Measurements from ENCODE around the gene NOTCH2. TPM values are rescaled to one million over a fixed set of nuclear protein-coding genes. Genes with fewer than 3 reads are reported as not detected.

NOTCH2 gene
- total RNA-seq, 1 experiment from 2014 or later = 69.0 TPM

DNA sequence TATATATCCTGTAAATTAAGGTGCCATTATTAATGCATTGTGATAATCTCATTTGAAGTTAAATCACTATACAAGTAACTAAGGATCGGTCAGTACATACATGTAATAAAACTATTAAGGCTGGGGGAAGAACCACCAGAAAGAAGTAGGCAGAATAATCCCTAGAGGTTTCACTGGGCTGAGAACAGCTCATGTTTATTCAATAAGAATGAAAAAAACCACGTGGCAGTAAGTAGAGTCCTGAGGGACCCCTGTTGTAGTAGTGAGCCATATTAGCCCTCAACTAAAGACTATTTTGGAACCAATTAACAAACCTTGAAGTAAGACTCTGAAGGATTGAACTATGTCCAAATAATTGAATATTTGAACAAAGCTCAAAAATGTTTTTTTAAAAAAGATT lies 126.2 kb downstream of the NOTCH2 start:
- DNase-seq (ENCODE audit: low read depth) = no peak

DNA sequence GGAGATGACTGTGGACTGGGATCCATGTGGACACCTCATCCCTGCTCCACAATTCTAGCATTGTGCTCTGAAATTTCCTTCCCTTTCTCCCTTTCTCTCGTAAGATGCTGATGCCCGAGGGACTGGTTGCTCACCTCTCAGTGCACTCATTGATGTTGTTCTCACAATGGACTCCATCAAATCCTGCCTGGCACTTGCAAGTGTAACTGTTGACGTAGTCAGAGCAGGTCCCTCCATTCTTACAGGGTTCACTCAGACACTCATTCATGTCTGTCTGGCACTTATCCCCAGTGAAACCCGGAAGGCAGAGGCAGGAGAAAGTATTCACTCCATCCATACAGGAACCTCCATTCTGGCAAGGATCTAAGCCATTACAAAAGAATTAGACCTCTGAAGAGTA lies 128.1 kb downstream of the NOTCH2 start:
- DNase-seq (ENCODE audit: low read depth) = no peak

DNA sequence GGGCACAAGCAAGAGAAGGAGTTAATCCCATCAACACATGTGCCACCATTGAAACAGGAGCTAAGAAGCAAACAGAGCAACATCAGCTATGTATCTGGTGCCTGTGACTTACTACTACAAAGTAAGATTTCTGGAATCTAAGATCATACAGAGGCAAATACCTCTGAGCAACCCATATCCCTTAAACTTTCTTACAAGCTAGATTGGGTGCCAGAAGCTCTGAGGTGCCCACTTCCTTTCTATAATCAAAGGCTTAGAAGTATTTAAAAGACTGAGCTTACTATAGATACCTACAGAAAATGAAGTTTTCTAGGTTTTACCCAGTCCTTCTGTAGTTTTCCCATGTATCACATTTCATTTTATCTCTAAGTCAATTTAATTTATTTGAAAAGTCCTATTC lies 128.8 kb downstream of the NOTCH2 start:
- DNase-seq (ENCODE audit: low read depth) = no peak

DNA sequence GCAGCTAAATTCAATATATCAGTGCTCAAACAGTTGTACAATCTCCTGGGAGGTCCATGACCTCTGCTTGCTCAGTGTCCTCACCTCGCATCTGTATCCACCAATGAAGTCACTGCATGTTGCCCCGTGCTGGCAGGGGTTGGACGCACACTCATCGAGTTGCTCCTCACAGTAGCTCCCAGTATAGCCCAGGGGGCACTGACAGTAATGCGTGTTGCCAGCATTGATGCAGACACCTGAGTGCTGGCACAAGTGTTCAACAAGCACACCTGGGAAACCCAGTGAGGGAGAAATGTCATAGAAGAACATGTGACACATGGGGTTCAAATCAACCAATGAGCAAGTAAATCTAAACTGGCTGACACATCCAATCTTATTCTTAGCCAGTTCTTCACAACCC lies 132.3 kb downstream of the NOTCH2 start:
- no peak for DNase-seq (ENCODE audit: low read depth)

DNA sequence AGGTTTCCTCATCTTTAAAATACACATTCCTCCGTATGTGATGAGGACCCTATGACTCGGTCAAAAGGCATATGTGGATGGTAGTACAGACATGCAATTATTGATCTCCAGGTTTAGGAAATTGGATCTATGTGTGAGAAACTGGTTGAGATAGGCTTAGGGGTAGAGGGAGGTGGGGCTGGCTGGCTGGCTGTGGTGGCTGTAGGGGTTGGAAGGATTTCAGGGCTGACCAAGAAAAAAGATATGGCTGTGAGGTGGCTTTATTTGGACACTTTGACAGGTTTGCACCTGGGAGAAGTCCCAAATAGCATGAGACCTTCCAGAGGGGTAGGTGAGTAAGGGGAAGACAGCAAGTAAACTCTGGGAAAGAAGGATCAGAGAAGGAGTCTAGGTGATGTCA lies 133.5 kb downstream of the NOTCH2 start:
- DNase-seq (ENCODE audit: low read depth) = no peak

DNA sequence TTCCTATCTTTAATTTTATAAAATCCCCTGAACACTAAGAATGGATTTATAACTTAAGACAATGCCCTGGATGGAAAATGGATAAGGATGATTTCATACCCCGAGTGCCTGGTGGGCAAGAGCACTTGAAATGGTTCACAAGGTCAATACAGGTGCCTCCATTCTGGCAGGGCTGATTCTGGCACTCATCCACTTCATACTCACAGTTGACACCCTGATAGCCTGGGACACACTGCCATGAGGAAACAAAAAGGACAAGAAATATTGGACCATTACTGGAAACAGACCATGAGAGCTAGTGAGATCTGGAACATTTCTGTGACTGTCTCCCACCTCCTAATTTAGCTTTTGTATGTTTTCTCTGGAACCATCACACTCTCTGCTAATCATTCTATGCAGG lies 134.1 kb downstream of the NOTCH2 start:
- DNase-seq (ENCODE audit: low read depth) = no peak

DNA sequence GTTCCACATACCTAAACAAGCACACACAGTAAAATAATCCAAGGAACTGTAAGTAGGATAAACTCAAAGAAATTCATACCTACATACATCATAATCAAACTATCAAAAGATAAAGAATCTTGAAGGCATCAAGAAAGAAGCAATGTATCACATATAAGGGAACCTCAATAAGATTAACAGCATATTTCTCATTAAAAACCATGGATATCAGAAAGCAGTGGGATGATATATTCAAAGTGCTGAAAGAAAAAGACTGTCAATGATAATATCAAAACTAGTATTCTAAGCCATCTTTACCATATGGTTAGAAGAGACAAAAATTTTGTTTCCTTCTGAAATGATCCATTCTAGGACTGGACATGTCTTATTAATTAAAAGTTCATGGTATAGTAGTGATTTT lies 136.1 kb downstream of the NOTCH2 start:
- no peak for DNase-seq (ENCODE audit: low read depth)

DNA sequence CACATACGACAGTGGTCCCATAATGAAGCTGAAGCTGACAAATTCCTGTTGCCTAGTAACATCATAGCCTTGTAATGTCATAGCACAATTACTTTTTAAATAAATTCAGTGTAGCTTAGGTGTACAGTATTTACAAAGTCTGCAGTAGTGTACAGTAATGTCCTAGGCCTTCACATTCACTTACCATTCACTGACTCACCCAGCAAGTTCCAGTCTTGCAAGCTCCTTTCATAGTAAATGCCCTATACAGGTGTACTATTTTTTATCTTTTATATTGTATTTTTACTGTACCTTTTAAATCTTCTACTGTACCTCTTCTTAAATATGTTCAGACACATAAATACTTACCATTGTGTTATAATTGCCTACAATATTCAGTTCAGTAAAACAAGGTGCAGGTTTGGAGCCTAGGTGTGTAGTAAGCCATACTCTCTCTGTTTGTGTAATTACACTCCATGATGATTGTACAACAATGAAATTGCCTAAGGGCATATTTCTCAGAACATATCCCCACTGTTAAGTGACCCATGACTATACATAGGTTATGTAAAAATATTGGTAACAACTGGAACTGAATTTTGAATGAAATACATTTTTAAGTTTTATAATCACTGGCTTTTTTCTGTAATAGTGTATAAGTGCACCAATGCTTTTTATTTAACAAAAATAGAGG lies 139.7 kb downstream of the NOTCH2 start:
- DNase-seq (ENCODE audit: low read depth) = no peak

DNA sequence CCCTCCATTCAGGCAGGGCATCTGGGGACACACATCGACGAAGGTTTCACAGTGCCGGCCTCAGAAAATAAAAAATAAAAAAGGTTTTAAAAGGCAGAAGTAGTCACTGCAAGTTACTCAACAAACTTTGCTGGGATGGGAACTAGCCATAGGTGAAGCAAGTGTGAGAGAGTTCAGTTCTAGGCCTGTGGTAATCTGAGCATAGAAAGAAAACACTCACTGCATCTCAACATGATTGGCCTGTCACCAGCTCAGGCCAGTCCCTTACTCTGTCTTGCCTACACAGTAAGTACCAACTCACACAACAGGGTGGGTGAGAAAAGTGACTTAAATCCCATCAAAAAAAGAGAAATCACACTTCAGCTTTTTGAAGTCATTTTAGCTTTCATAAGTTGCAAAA lies 142.9 kb downstream of the NOTCH2 start:
- DNase-seq (ENCODE audit: low read depth) = no peak

DNA sequence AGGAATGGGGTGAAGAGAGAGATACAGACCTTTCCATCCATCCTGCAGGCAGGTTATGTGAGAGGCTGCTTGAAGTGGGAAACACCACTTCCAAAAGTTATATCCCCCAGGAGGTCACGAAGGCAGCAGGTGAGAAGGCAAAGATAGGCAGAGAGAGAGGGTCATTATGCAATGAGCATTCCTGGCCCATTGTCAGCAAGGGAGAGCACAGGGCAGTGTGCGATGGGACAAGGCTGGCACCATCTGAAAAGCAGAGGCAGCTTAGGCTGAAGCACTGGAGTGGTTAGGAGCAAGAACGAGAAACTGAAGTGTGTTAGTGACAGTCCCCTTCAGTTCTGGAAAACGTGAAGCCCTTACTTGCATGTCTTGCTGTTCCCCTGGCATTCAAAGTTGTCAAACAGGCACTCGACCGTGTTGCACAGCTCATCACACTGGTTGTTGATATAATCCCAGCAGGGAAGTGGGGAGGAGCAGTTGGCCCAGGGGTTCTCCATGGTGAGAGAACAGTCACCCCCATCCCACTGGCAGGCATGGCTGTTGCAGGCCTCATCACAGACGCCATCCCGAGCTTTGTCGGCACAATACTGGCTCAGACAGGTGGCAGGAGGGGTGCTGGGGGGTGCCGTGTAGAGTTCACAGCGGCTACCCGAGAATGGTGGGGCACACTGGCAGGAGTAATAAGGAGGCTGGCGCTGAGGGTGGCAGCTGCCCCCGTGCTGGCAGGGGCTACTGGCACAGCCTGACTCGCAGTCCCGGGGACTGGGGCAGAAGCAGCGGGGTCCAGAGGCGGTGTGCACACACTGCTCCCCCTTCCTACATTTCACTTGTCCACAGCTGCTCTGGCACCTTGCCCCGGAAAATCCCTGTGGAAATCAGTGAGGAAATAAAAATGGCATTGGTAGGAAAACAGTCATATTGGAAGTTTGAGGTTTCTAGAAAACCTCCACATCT lies 144.2 kb downstream of the NOTCH2 start:
- no peak for DNase-seq (ENCODE audit: low read depth)

DNA sequence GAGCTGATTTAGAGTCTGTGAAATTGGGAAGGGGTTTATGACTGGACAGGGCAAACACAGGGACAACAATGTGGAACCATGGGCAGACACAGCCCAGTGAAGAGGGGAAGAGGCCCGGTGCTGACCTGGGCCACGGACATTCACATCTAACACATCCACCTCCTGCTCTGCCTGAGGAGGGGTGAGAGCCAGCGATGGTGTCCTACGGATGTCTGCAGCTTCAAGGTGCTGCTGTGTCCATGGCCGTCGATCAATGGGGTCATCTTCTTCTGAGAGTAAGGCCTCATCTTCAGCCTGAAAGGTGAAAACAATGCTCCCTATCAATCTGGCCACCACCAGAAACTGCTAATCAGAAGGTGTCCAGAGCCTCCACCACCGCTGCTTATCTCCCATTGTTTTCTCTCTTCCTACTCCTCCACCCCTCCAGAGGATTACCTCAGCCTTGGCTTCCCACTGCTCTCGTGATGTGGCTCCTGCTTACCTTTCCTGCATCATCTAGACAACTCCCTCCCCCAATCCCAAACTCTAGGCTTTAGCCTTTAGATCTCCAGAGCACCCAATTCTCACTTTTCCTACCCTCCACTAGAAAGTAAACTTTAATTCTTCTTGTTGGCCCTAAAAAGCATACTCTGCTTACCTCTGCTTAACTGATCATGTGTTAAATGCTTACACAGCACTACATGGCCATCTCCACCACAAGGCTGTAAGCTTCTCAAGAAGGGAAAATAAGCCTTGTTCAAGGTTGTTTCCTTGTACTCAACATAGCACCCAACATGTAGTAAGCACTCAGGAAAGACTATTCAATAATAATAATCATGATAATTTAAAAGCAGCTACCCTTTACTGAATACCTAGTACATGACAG lies 149.1 kb downstream of the NOTCH2 start:
- DNase-seq (ENCODE audit: low read depth) = no peak

DNA sequence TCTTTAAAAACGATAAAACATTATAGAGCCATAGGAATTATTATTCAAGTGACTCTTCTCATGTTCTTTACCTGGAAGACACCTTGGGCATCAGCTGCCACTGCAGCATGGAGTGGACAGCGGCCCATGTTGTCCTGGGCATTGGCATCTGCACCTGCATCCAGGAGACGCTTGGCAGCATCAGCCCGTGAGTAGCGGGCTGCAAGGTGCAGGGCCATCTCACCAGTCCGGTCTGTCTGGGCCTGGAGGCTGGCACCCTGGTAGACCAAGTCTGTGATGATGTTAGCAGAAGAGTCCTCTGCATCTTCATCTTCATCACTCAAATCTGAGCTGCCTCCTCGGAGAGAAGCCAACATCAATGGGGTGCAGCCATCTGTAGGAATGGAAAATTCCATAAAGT lies 150.2 kb downstream of the NOTCH2 start:
- DNase-seq (ENCODE audit: low read depth) = no peak

DNA sequence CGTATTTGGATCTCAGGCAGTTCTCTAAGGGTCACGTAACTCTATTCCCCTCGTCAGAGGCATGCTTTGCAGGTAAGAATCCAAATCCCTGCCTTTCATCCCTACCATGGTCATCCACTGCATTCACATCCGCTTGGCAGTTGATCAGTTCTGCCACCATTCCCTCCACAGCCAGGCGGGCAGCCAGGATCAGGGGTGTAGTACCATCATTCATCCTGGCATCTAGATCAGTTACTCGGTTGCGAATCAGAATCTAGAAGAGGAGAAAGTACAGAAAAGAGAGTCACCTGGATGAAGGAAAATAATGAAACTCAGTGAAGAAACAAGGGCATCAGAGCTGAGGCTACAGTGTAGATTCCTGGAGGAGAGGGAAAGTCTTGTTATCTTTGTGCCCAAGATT lies 151.2 kb downstream of the NOTCH2 start:
- DNase-seq (ENCODE audit: low read depth) = no peak

DNA sequence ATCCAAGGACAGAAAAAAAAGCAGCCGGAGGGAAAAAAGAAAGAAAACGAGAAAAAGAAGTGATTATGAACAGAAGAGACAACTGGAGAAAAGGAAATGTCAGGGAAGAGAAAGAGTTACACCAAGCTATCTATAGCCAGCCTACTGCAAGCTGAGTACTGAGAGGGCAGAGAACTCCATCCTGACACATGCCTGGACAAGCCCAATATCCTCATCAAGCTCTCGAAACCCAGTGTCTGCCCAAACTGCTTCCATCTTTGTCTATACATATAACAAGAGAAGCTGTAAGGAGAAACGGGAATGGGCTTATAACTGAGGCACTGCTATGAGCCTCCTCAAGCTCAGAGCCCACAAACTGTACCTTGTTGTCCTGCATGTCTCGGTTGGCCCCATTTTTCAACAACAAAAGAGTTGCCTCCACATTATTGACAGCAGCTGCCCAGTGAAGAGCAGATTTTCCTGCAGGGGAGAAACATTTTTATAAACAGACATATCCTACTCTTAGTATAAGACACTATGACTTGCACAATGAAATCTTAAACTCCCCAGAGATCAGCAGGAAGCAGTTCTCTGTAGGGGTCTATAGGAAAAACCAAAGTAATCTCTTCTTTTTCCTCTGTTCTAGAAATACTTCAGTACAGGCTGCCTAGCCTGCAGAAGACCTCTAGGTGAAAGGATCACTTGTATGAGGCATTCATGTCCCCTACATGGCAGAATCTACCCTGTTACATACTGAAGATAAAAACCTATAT lies 152.0 kb downstream of the NOTCH2 start:
- no peak for DNase-seq (ENCODE audit: low read depth)

DNA sequence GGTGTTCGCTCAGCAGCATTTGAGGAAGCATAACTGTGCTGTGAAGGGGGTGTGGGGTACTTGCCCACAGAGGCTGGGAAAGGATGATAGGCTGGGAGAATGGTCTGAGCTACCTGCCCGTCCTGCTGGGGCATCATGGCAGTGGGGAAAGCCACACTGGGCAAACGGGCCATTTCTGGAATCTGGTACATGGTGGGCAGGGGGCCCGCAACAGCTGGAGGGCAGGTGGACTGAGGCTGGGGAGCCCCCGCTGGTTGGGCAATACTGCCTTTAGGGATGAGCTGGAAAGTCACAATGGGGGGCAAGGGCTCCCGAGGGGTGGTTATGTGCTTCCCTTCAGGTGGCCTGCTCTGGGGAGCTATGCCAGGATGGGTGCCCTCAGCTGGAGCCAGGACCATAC lies 153.9 kb downstream of the NOTCH2 start:
- DNase-seq (ENCODE audit: low read depth) = no peak

DNA sequence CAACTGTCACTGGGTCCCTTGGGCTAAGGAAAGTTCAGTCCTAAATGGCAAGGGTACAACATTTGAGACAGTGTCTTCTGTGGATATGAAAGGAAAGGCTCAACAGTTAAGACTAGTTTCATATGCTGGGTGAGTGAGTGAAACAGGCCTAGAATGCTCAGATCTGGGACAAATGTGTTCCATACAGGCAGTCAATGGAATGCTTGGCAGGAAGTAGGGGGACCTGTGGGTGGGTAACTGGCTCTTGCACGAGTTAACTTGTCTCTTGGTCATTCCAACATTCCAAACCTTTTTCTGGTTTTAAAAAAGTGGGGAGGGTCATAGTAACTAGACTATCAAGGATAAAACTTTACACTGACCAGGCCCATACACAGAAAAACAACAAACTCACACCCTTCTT lies 155.4 kb downstream of the NOTCH2 start:
- DNase-seq (ENCODE audit: low read depth) = no peak

DNA sequence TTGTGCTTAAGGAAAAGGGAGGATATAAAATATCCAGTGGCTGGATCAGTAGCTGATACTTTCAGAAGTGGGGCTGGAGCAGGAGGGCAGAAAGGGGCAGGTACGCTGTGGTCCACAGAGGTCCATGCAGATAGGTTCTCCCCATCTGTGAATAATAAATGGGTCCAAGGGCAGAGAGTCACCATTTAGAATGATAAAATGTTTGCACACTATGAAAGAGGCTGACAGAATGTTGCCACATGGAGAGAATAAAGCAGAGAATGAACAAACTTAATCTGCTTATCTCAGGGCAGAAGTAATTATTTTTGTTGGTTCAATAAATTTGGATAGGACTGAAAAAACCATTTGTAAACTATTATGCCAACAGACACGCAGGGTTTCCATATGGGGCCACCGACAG lies 156.5 kb downstream of the NOTCH2 start:
- DNase-seq (ENCODE audit: low read depth) = no peak

DNA sequence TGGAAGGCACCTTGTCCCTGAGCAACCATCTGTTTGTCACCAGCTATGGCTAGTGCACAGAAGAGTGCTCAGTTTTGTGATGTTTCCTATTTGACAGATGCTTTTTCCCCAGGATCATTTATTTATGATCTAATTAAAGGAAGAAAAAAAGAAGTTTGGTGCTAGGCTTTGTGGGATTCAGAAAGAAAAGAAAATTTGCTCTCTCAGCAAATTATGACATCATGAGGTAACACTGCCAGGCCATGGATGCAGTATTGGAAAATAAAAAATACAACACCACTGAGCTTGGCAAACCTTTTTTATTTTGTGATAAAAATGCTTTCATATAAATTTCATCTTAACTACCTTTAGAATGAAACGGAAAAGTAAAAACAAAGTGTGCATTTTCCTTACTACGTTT lies 157.7 kb downstream of the NOTCH2 start:
- no peak for DNase-seq (ENCODE audit: low read depth)

DNA sequence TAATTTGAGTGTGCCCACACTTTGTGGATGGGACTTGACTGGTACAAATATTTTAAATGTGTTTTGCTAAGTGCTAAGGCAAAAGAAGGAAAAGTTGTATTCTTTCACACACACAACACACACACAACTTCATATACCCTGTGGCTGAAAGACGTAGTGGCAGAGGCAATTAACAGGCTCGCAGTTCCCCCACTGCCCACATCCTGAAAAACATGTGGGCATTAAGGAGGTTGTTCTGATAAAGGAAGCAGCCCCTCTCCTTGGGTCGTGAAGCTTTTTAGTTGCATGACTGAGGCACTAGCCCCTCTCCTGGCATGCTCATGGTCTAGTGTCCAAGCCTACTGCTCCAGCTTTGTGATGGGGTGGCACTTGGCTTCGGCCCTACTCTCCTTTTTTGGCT lies 158.8 kb downstream of the NOTCH2 start:
- DNase-seq (ENCODE audit: low read depth) = no peak

DNA sequence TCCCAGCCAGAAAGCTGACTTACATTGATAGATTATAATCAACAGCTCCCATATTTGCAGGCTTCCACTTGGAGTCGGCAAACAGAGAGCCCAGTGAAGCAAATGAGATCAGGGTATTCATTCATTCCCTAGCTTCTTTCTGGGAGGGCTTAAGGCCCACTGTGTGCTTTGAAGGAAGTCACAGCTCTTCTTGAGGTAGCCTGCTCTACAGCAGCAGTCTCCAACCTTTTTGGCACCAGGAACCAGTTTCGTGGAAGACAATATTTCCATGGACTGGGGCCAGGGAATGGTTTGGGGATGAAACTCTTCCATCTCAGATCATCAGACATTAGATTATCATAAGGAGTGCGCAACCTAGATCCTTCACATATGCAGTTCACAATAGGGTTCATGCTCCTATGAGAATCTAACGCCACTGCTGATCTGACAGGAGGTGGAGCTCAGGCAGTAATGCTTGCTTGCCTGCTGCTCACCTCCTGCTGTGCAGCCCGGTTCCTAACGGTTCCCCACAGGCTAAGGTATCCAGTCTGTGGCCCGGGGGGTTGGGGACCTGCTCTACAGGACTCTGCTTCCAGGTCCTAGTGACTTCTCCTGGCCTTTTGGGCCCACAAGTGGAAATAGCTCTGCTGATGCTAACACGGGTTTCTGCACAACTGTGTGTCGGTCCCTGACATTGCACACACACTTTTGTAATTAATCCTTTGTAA lies 159.4 kb downstream of the NOTCH2 start:
- DNase-seq (ENCODE audit: low read depth) = no peak

DNA sequence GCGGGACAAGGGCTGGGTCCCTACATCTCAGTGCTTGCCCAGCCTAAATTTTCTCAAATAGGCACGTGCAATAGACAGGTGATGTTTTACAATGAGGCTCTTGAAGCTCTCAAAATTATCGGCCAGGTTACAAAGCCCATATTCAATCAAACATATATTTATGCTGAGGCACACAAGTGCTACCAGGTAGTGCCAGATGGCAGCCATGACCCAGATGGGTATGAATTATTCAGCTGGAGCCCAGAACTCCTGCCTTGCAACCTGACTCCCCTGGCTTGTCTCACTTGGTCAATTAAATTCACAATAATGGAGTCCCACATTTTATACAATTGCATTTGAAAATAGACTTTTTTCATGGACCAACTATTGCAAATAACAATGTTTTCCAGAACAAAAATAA lies 160.8 kb downstream of the NOTCH2 start:
- no peak for DNase-seq (ENCODE audit: low read depth)

Measured in RPMI7951 (cell line).